Caco-2 (cell line): Measurements from ENCODE around the gene YTHDC1. TPM values are rescaled to one million over a fixed set of nuclear protein-coding genes. Genes with fewer than 3 reads are reported as not detected.

Experiments used
- BruUV-seq: library from RNA; stranded (reverse); fragments of 400-500 nt; replicated peaks from 2 replicates; lab custom pipeline; 2021; lab: Mats Ljungman, UMichigan
- CTCF ChIA-PET: fragments of 300-600 bp; sonication (Branson Sonifier 250); formaldehyde crosslinking; loops from one replicate; lab custom pipeline; 2022; ENCODE audit warnings: antibody characterized with exemption; lab: Charles Lee
- POLR2A ChIA-PET: fragments of 300-600 bp; sonication (Branson Sonifier 250); formaldehyde crosslinking; loops from one replicate; lab custom pipeline; 2022; ENCODE audit warnings: antibody characterized with exemption; lab: Charles Lee
- DNase-seq, 2 experiments: peaks; one replicate each; pipeline versions ENCODE4 v3.0.0 to v3.0.0-alpha.2; 2020 to 2022
- H3K27me3 ChIP-seq: replicated peaks from 2 replicates; pipeline ENCODE4 v1.6.0; 2011; ENCODE audit warnings: low read length; ENCODE audit not compliant: control insufficient read depth, insufficient read depth
- H3K36me3 ChIP-seq: 2 replicates; pipeline ENCODE4 v1.5.1; 2011; ENCODE audit warnings: low read length; ENCODE audit not compliant: control insufficient read depth, insufficient read depth
- H3K4me1 ChIP-seq: fragments of 250-450 bp; sonication (Bioruptor Pico); 2 replicates; pipeline ENCODE4 v1.5.1; 2020; ENCODE audit warnings: mild to moderate bottlenecking
- H3K4me3 ChIP-seq: 2 replicates; pipeline ENCODE4 v1.5.1; 2011; ENCODE audit warnings: low read depth, mild to moderate bottlenecking, control low read depth, low read length
- H3K9me3 ChIP-seq: fragments of 250-450 bp; sonication (Bioruptor Pico); 2 replicates; pipeline ENCODE4 v1.5.1; 2020; ENCODE audit warnings: mild to moderate bottlenecking, moderate library complexity
- H3K27ac Mint-ChIP-seq: one replicate; pipeline ENCODE4 v1.8.0; 2022; ENCODE audit warnings: mixed read lengths; ENCODE audit not compliant: unreplicated experiment
- H3K27me3 Mint-ChIP-seq: one replicate; pipeline ENCODE4 v1.8.0; 2022; ENCODE audit warnings: mixed read lengths; ENCODE audit not compliant: insufficient read depth, unreplicated experiment
- H3K36me3 Mint-ChIP-seq: one replicate; pipeline ENCODE4 v1.8.0; 2022; ENCODE audit warnings: mild to moderate bottlenecking, mixed read lengths; ENCODE audit not compliant: insufficient read depth, unreplicated experiment
- H3K4me1 Mint-ChIP-seq: one replicate; pipeline ENCODE4 v1.8.0; 2022; ENCODE audit warnings: low read depth, mixed read lengths; ENCODE audit not compliant: unreplicated experiment
- H3K4me3 Mint-ChIP-seq: one replicate; pipeline ENCODE4 v1.8.0; 2022; ENCODE audit warnings: mild to moderate bottlenecking, moderate library complexity, mixed read lengths; ENCODE audit not compliant: unreplicated experiment
- H3K9me3 Mint-ChIP-seq: one replicate; pipeline ENCODE4 v1.8.0; 2022; ENCODE audit warnings: mixed read lengths; ENCODE audit not compliant: unreplicated experiment
- CTCF ChIP-seq, 2 experiments: fragments of 200-600 bp in 1 of 2; IDR thresholded peaks; 1 replicate in 1 of 2; 2 replicates in 1 of 2; pipeline versions ENCODE4 v1.5.1 to v1.8.0; 2011 to 2022; ENCODE audit warnings: antibody characterized with exemption in 1 of 2, control low read depth in 1 of 2, inconsistent platforms in 1 of 2, low read depth in 1 of 2, low read length in 1 of 2, mild to moderate bottlenecking in 1 of 2, moderate library complexity in 1 of 2; ENCODE audit not compliant: insufficient read depth in 1 of 2, severe bottlenecking in 1 of 2, unreplicated experiment in 1 of 2
- intact Hi-C: fragments of 100-400 bp; cut with micrococcal nuclease; formaldehyde crosslinking; loops from one replicate; pipeline ENCODE4 v1.10.0; 2022; ENCODE audit not compliant: unreplicated experiment
- total RNA-seq: library from RNA; stranded (reverse); gene quantifications from 2 replicates; pipeline ENCODE4 v1.2.3, GENCODE V29; 2022

The YTHDC1 gene
- total RNA-seq, 1 experiment from 2014 or later: 101 TPM

DNA sequence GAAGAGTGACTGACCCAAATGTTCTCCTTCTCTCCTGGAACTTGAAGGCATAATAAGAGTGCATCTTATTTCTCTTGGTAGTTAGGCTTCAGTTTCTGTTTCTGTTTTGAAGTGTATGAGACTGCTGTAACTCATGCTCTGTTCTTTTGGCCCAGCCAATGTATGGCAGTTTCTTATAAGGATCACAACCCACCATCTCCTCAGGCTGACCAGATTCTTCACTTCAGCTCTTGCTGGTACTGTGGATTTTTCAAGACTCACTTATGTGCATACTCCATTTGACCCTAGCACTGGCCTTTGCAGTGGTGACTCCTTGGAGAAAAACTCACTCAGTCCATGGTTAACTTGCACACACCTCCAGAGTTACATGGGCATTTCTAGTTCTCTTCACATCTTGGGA lies 9.6 kb upstream of the YTHDC1 start:
- peaks cover 23% of the 10 kb centered on the region for H3K9me3 Mint-ChIP-seq
- no peak for DNase-seq
- no peaks in the 10 kb centered on the region; the same call in 1 of the 2 replicates for H3K36me3 ChIP-seq
- ChIA-PET POLR2A (no interaction called here), CTCF (no interaction called here)
- H3K36me3 Mint-ChIP-seq: peaks cover 6% of the 10 kb centered on the region
- H3K4me3 Mint-ChIP-seq: no peak overlapping the region
- peaks cover 20% of the 10 kb centered on the region for H3K4me1 ChIP-seq
- peaks cover 6% of the 10 kb centered on the region for H3K4me1 Mint-ChIP-seq
- H3K27me3 ChIP-seq: no peaks in the 10 kb centered on the region
- no peak for TF ChIP-seq CTCF (IDR thresholded peaks at IDR 0.05; ENCODE audit: insufficient read depth in 1 of 2, low read depth in 1 of 2, low read length in 1 of 2, severe bottlenecking in 1 of 2, unreplicated experiment in 1 of 2)
- H3K27me3 Mint-ChIP-seq: no peaks in the 10 kb centered on the region
- no peak overlapping the region for H3K4me3 ChIP-seq
- H3K9me3 ChIP-seq: no peaks in the 10 kb centered on the region; the same call in 1 of the 2 replicates
- BruUV-seq: no TSS peak
- intact Hi-C loops: no loop called here
- no peak overlapping the region for H3K27ac Mint-ChIP-seq

DNA sequence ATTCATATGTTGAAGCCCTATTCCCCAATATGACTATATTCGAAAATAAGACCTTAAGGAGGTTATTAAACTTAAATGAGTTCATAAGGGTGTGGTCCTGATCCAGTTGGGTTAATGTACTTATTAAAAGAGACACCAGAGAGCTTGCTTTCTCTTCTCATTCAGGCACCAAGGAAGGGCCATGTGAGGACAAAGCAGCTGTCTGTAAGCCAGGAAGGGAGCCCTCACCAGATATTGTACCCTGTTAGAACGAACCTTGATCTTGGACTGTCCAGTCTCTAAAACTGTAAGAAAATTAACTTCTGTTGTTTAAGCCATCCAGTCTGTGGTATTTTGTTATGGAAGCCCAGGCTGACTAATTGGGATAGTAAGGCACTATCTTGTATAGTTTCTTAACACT lies 9.1 kb upstream of the YTHDC1 start:
- peaks cover 18% of the 10 kb centered on the region for H3K9me3 Mint-ChIP-seq
- H3K27ac Mint-ChIP-seq: no peak overlapping the region
- DNase-seq: no peak
- intact Hi-C loops: no loop called here
- no peak overlapping the region for H3K4me3 Mint-ChIP-seq
- Histone ChIP-seq H3K27me3 (no peaks in the 10 kb centered on the region), H3K36me3 (no peaks in the 10 kb centered on the region; the same call in 1 of the 2 replicates), H3K4me1 (peaks cover 20% of the 10 kb centered on the region), H3K9me3 (no peaks in the 10 kb centered on the region; the same call in 1 of the 2 replicates), H3K4me3 (no peak overlapping the region)
- POLR2A ChIA-PET: no interaction called here
- TF ChIP-seq CTCF (IDR thresholded peaks at IDR 0.05; ENCODE audit: insufficient read depth in 1 of 2, low read depth in 1 of 2, low read length in 1 of 2, severe bottlenecking in 1 of 2, unreplicated experiment in 1 of 2): no peak
- BruUV-seq: no TSS peak
- H3K4me1 Mint-ChIP-seq: peaks cover 6% of the 10 kb centered on the region
- CTCF ChIA-PET: no interaction called here
- H3K27me3 Mint-ChIP-seq: no peaks in the 10 kb centered on the region
- peaks cover 6% of the 10 kb centered on the region for H3K36me3 Mint-ChIP-seq

- DNase-seq: no peak
- no TSS peak for BruUV-seq
- no peaks in the 10 kb centered on the region for H3K27me3 ChIP-seq
- Mint-ChIP-seq H3K4me1 (peaks cover 6% of the 10 kb centered on the region), H3K4me3 (no peak overlapping the region), H3K36me3 (peaks cover 15% of the 10 kb centered on the region), H3K27me3 (no peaks in the 10 kb centered on the region), H3K9me3 (no peaks in the 10 kb centered on the region), H3K27ac (no peak overlapping the region)
- no peaks in the 10 kb centered on the region for H3K9me3 ChIP-seq
- CTCF ChIA-PET: interaction anchor here (0.9 to 1.5 kb wide), 2 partner anchors 24 to 81 kb away, joined by 3 to 7 read pairs; no protein-coding TSS in a partner anchor
- no peak for TF ChIP-seq CTCF (IDR thresholded peaks at IDR 0.05; ENCODE audit: insufficient read depth in 1 of 2, low read depth in 1 of 2, low read length in 1 of 2, severe bottlenecking in 1 of 2, unreplicated experiment in 1 of 2)
- intact Hi-C loops: no loop called here
- POLR2A ChIA-PET: no interaction called here
- no peaks in the 10 kb centered on the region for H3K36me3 ChIP-seq
- H3K4me3 ChIP-seq: no peak overlapping the region
- H3K4me1 ChIP-seq: peaks cover 7% of the 10 kb centered on the region; the same call in 1 of the 2 replicates
Observed at GRCh38 chr4:68352791-68353190, 2.9 kb upstream of the YTHDC1 start.
